Naive thymus-derived CD8-positive, alpha-beta T cell (primary cell): ENCODE results near the gene REST. TPM values are rescaled to one million over a fixed set of nuclear protein-coding genes. Genes with fewer than 3 reads are reported as not detected.

Source experiments
- ATAC-seq, 2 donors: fragments of 150-1000 bp; cut with Tn5 transposase in 1 of 2; sonication (Bioruptor Pico), chemical (Tn5 transposase) in 1 of 2; 1 replicate in 1 of 2; 2 replicates in 1 of 2; pipeline ENCODE4 v1.10.0; 2021; ENCODE audit warnings: mild to moderate bottlenecking in 2 of 2, moderate library complexity in 2 of 2
- POLR2A ChIA-PET: fragments of 350-600 bp; sonication (Branson Sonifier 250); formaldehyde crosslinking; loops from one replicate; lab custom pipeline; 2021; ENCODE audit warnings: antibody characterized with exemption; lab: Charles Lee
- DNase-seq, 10 donors: peaks; one replicate each; pipeline versions ENCODE4 v3.0.0 to v3.0.0-alpha.2; 2020 to 2022
- H3K27ac Mint-ChIP-seq, 10 donors: one replicate each; pipeline ENCODE4 v1.8.0; 2020 to 2022; ENCODE audit warnings: mild to moderate bottlenecking in 10 of 10, mixed read lengths in 10 of 10, moderate library complexity in 4 of 10, inconsistent platforms in 1 of 10
- H3K27me3 Mint-ChIP-seq, 5 donors: one replicate each; pipeline ENCODE4 v1.8.0; 2021 to 2022; ENCODE audit warnings: mixed read lengths in 5 of 5
- H3K36me3 Mint-ChIP-seq, 3 donors: one replicate each; pipeline ENCODE4 v1.8.0; 2020 to 2022; ENCODE audit warnings: mixed read lengths in 3 of 3, mild to moderate bottlenecking in 2 of 3, inconsistent platforms in 1 of 3
- H3K4me1 Mint-ChIP-seq, 4 donors: one replicate each; pipeline ENCODE4 v1.8.0; 2021 to 2022; ENCODE audit warnings: mixed read lengths in 4 of 4
- H3K4me3 Mint-ChIP-seq, 10 donors: one replicate each; pipeline ENCODE4 v1.8.0; 2020 to 2022; ENCODE audit warnings: mild to moderate bottlenecking in 10 of 10, mixed read lengths in 10 of 10, moderate library complexity in 6 of 10, inconsistent platforms in 1 of 10
- H3K9me3 Mint-ChIP-seq, 9 donors: one replicate each; pipeline ENCODE4 v1.8.0; 2020 to 2022; ENCODE audit warnings: mixed read lengths in 9 of 9, mild to moderate bottlenecking in 3 of 9, inconsistent platforms in 1 of 9, moderate library complexity in 1 of 9
- polyA plus RNA-seq, 3 donors: library from polyadenylated mRNA; unstranded; fragments of 300-500 nt; fragmentation: Illumina TruSeq; gene quantifications; one replicate each; pipeline ENCODE4 v1.2.3, GENCODE V29; 2021
- total RNA-seq, 8 experiments: library from RNA in 2 of 8; stranded (reverse) in 2 of 8; gene quantifications; one replicate each; pipeline ENCODE4 v1.2.3 and lab custom pipeline; 2021 to 2026

Gene REST, protein sequence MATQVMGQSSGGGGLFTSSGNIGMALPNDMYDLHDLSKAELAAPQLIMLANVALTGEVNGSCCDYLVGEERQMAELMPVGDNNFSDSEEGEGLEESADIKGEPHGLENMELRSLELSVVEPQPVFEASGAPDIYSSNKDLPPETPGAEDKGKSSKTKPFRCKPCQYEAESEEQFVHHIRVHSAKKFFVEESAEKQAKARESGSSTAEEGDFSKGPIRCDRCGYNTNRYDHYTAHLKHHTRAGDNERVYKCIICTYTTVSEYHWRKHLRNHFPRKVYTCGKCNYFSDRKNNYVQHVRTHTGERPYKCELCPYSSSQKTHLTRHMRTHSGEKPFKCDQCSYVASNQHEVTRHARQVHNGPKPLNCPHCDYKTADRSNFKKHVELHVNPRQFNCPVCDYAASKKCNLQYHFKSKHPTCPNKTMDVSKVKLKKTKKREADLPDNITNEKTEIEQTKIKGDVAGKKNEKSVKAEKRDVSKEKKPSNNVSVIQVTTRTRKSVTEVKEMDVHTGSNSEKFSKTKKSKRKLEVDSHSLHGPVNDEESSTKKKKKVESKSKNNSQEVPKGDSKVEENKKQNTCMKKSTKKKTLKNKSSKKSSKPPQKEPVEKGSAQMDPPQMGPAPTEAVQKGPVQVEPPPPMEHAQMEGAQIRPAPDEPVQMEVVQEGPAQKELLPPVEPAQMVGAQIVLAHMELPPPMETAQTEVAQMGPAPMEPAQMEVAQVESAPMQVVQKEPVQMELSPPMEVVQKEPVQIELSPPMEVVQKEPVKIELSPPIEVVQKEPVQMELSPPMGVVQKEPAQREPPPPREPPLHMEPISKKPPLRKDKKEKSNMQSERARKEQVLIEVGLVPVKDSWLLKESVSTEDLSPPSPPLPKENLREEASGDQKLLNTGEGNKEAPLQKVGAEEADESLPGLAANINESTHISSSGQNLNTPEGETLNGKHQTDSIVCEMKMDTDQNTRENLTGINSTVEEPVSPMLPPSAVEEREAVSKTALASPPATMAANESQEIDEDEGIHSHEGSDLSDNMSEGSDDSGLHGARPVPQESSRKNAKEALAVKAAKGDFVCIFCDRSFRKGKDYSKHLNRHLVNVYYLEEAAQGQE
- total RNA-seq (10 to 100 TPM; 77.6 to 80.4 TPM), polyA plus RNA-seq (100 to 1,000 TPM; 139 to 155 (median 149) TPM), total RNA-seq (lab: John Stamatoyannopoulos, UW) (78.1 to 149 (median 126) reads per million in 6 experiments)

DNA sequence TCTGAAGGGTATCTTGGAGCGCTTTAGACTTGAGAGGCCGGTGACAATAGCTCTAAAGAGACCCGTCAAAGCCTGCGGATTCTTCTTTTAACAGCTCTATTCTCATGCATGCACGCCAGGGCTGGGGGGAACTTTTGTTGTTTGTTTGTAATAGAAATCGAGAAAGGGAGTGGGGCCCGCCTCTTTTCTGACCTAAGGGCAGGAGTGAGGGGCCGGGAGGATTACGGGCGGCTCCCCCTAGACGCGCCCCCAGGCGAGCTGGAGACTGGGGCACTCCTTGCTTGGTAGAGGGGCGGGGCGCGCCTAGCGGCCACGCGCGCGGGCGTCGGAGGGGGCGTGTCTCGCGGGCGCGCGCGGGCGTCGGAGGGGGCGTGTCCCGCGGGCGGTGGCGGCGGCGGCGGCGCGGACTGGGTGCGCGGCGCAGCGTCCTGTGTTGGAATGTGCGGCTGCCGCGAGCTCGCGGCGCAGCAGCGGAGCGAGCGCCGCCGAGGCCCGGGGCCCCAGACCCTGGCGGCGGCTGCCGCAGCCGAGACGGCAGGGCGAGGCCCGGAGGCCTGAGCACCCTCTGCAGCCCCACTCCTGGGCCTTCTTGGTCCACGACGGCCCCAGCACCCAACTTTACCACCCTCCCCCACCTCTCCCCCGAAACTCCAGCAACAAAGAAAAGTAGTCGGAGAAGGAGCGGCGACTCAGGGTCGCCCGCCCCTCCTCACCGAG lies at the start of gene REST:
REST (plus strand) TSS at position 412 of the 717 bp plus-strand sequence. CDS start 2,739 bp downstream, outside the sequence.
- ATAC-seq (peak; percentile 64 to 70), DNase-seq (peak; percentile 73 to 92 (median 86))
- POLR2A ChIA-PET: interaction anchor here (0.6 to 5.7 kb wide), 10 partner anchors 9 to 959 kb away, joined by 3 to 154 read pairs (median 5); partner anchors contain the start of genes AASDH, CEP135, NOA1 and PAICS
- Mint-ChIP-seq H3K9me3 (no peaks in the 10 kb centered on the region), H3K4me1 (peaks cover 16 to 50% (median 43%) of the 10 kb centered on the region in 4 donors), H3K27ac (peak within 1 kb of the TSS; percentile 86 to 96 (median 92)), H3K4me3 (peak within 1 kb of the TSS; percentile 85 to 98 (median 96)), H3K27me3 (no peaks in the 10 kb centered on the region), H3K36me3 (peaks cover 2 to 12% (median 6%) of the 10 kb centered on the region in 3 donors)

GRCh38 chr4:56859841-56860240 lies 47.9 kb upstream of the REST start:
- Mint-ChIP-seq H3K4me3 (no peak overlapping the region), H3K36me3 (no peaks in the 10 kb centered on the region), H3K27me3 (peaks cover 0 to 1% (median 0%) of the 10 kb centered on the region in 5 donors), H3K27ac (peak overlapping the region in 1 of 10 donors; percentile 27), H3K4me1 (no peaks in the 10 kb centered on the region), H3K9me3 (no peaks in the 10 kb centered on the region)
- DNase-seq (no peak), ATAC-seq (no peak)
- POLR2A ChIA-PET: interaction anchor here (0.6 kb wide), 1 partner anchor 10 kb away, joined by 4 read pairs; no protein-coding TSS in a partner anchor

DNA sequence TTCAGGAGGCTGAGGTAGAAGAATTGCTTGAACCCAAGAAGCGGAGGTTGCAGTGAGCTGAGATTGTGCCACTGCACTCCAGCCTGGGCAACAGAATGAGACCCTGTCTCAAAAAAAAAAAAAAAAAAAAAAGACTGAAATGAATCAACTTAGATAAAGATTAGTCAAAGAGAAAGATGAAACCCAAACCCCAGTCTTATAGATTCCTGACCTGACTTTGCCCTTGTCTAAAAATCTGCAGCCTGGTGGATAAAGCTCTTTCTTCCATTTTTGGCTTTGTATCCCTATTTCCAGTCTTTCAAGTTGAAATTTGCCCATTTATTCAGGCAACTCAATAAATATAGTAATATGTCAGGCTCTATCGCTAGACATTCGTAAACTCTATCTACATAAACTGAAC lies 46.9 kb upstream of the REST start:
- H3K27me3 Mint-ChIP-seq: peaks cover 0 to 1% (median 0%) of the 10 kb centered on the region in 5 donors
- no peak overlapping the region for H3K27ac Mint-ChIP-seq
- H3K4me3 Mint-ChIP-seq: no peak overlapping the region
- no peaks in the 10 kb centered on the region for H3K36me3 Mint-ChIP-seq
- no peaks in the 10 kb centered on the region for H3K4me1 Mint-ChIP-seq
- POLR2A ChIA-PET: no interaction called here
- no peak for DNase-seq
- ATAC-seq: no peak
- H3K9me3 Mint-ChIP-seq: no peaks in the 10 kb centered on the region

DNA sequence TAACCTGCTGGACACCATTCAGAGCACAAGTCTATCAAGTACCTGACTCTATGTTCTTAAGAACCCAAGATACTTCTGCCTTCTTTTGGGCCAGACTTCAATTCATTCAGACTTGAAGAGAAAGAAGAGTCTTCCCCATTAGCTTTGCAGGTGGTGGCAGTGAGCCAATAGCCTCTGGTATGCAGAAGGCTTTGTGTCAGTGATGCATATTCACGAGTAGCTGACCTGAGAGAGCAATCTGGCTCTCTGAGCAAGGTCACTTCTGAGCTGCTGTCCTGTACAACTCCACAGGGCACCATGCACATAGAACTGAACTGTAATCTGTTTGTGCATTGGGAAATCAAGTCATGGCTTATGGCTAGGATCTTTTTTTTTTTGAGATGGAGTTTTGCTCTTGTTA lies 46.3 kb upstream of the REST start:
- H3K27ac Mint-ChIP-seq: no peak overlapping the region
- no peak for DNase-seq
- ATAC-seq: no peak
- POLR2A ChIA-PET: no interaction called here
- no peaks in the 10 kb centered on the region for H3K36me3 Mint-ChIP-seq
- H3K4me1 Mint-ChIP-seq: no peaks in the 10 kb centered on the region
- peaks cover 0 to 1% (median 0%) of the 10 kb centered on the region in 5 donors for H3K27me3 Mint-ChIP-seq
- no peak overlapping the region for H3K4me3 Mint-ChIP-seq
- no peaks in the 10 kb centered on the region for H3K9me3 Mint-ChIP-seq

GRCh38 chr4:56863441-56864139 lies 44.1 kb upstream of the REST start:
- H3K27me3 Mint-ChIP-seq: peaks cover 0 to 1% (median 0%) of the 10 kb centered on the region in 5 donors
- H3K9me3 Mint-ChIP-seq: no peaks in the 10 kb centered on the region
- ATAC-seq: no peak
- peak overlapping the region in 1 of 10 donors; percentile 38 for H3K27ac Mint-ChIP-seq
- H3K4me3 Mint-ChIP-seq: no peak overlapping the region
- POLR2A ChIA-PET: no interaction called here
- no peaks in the 10 kb centered on the region for H3K4me1 Mint-ChIP-seq
- no peaks in the 10 kb centered on the region for H3K36me3 Mint-ChIP-seq
- DNase-seq: no peak

- ATAC-seq (no peak), DNase-seq (no peak)
- POLR2A ChIA-PET: no interaction called here
- peaks cover 3 to 10% (median 9%) of the 10 kb centered on the region in 4 donors for H3K4me1 Mint-ChIP-seq
- H3K4me3 Mint-ChIP-seq: peak overlapping the region in 3 of 10 donors; percentile 38 to 59 (median 54)
- H3K9me3 Mint-ChIP-seq: no peaks in the 10 kb centered on the region
- H3K36me3 Mint-ChIP-seq: no peaks in the 10 kb centered on the region
- H3K27me3 Mint-ChIP-seq: no peaks in the 10 kb centered on the region
- no peak overlapping the region for H3K27ac Mint-ChIP-seq
These were observed 36.8 kb upstream of the REST start for GRCh38 chr4:56870946-56871345.

DNA sequence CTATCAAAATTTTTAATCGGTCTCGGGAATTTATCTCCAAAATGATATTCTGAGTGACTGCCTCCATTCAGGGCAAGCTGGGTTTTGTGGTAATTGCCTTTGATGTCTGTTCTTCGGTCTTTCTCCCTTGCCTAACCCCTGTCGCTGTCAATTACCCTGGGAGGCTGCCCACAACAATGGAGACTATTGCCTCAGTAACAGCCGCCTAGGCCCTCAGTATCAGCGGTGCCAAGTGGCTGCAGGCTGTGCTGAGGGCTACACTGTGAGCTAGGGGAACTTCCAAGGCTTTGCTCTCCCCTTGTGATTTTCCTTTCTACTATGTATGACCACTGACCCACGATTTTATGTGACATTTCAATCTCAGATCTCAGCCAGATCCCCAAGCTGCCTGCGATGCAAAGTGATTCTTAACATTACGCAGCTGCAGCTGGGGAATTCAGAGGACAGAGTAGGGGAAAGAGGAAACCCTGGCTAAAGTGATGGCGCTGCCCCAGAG lies 36.3 kb upstream of the REST start:
- POLR2A ChIA-PET: interaction anchor here (1.1 kb wide), 1 partner anchor 94 kb away, joined by 3 read pairs; no protein-coding TSS in a partner anchor
- Mint-ChIP-seq H3K36me3 (no peaks in the 10 kb centered on the region), H3K4me1 (peaks cover 3 to 10% (median 9%) of the 10 kb centered on the region in 4 donors), H3K27me3 (no peaks in the 10 kb centered on the region), H3K4me3 (peak overlapping the region in 6 of 10 donors; percentile 23 to 59 (median 36)), H3K27ac (peak overlapping the region in 2 of 10 donors; percentile 24 to 26), H3K9me3 (no peaks in the 10 kb centered on the region)
- DNase-seq: peak in 4 of 10 donors; percentile 2 to 20 (median 9)
- ATAC-seq: peak; percentile 69 to 82

DNA sequence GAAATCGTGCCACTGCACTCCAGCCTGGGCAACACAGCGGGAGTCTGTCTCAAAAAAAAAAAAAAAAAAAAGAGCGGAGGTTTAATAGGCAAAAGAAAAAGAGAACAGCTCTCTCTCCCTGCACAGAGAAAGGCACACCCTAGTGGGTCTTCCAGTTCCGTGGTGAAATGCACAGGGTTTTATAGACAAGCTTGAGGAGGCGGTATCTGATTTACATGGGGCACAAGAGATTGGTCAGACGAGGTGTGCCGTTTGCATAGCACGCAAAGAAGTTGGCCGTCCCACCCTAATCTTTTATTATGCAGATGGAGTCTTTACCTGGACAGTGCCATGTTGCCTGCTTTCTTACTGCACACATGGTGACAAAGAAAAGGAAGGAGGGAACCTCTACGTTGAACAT lies 33.5 kb upstream of the REST start:
- Mint-ChIP-seq H3K4me3 (peak overlapping the region in 1 of 10 donors; percentile 29), H3K36me3 (no peaks in the 10 kb centered on the region), H3K4me1 (peaks cover 3 to 10% (median 9%) of the 10 kb centered on the region in 4 donors), H3K27ac (no peak overlapping the region), H3K9me3 (no peaks in the 10 kb centered on the region), H3K27me3 (peaks cover 0 to 1% (median 0%) of the 10 kb centered on the region in 5 donors)
- POLR2A ChIA-PET: no interaction called here
- ATAC-seq (no peak), DNase-seq (no peak)

- Mint-ChIP-seq H3K27ac (no peak overlapping the region), H3K36me3 (no peaks in the 10 kb centered on the region), H3K4me3 (no peak overlapping the region), H3K27me3 (peaks cover 0 to 1% (median 0%) of the 10 kb centered on the region in 5 donors), H3K4me1 (peaks cover 3 to 10% (median 9%) of the 10 kb centered on the region in 4 donors), H3K9me3 (no peaks in the 10 kb centered on the region)
- DNase-seq (no peak), ATAC-seq (no peak)
- POLR2A ChIA-PET: no interaction called here
These were observed 32.8 kb upstream of the REST start for GRCh38 chr4:56874923-56875322.

GRCh38 chr4:56876264-56876663 lies 31.4 kb upstream of the REST start:
- Mint-ChIP-seq H3K27ac (no peak overlapping the region), H3K9me3 (no peaks in the 10 kb centered on the region), H3K4me1 (peaks cover 3 to 5% (median 4%) of the 10 kb centered on the region in 4 donors), H3K36me3 (no peaks in the 10 kb centered on the region), H3K4me3 (no peak overlapping the region), H3K27me3 (peaks cover 0 to 1% (median 0%) of the 10 kb centered on the region in 5 donors)
- ATAC-seq: no peak
- POLR2A ChIA-PET: no interaction called here
- no peak for DNase-seq

- no peaks in the 10 kb centered on the region for H3K9me3 Mint-ChIP-seq
- H3K27me3 Mint-ChIP-seq: peaks cover 0 to 8% (median 1%) of the 10 kb centered on the region in 5 donors
- no peak for DNase-seq
- H3K4me3 Mint-ChIP-seq: no peak overlapping the region
- H3K4me1 Mint-ChIP-seq: no peaks in the 10 kb centered on the region
- H3K27ac Mint-ChIP-seq: no peak overlapping the region
- POLR2A ChIA-PET: no interaction called here
- no peak for ATAC-seq
- no peaks in the 10 kb centered on the region for H3K36me3 Mint-ChIP-seq
These were observed 27.7 kb upstream of the REST start for GRCh38 chr4:56879996-56880395.
